Ishikawa (cell line): Measurements from ENCODE around the gene BICRA.

Experiments used
- CEBPB ChIP-seq: IDR thresholded peaks from 2 replicates; pipeline ENCODE4 v1.6.1; 2012
- CREB1 ChIP-seq: IDR thresholded peaks from 2 replicates; pipeline ENCODE4 v1.6.1; 2012; ENCODE audit warnings: low read depth
- EGR1 ChIP-seq: IDR thresholded peaks from 2 replicates; pipeline ENCODE4 v1.6.1; 2012
- EP300 ChIP-seq: IDR thresholded peaks from 2 replicates; pipeline ENCODE4 v1.6.1; 2012; ENCODE audit warnings: borderline replicate concordance
- FOXM1 ChIP-seq: IDR thresholded peaks from 2 replicates; pipeline ENCODE4 v1.6.1; 2012; ENCODE audit warnings: low read depth, borderline replicate concordance
- MAX ChIP-seq: IDR thresholded peaks from 2 replicates; pipeline ENCODE4 v1.6.1; 2012
- NFIC ChIP-seq: IDR thresholded peaks from 2 replicates; pipeline ENCODE4 v1.6.1; 2012
- RAD21 ChIP-seq: IDR thresholded peaks from 2 replicates; pipeline ENCODE4 v1.6.1; 2012; ENCODE audit warnings: low read depth
- TAF1 ChIP-seq: IDR thresholded peaks from 2 replicates; pipeline ENCODE4 v1.6.1; 2012; ENCODE audit warnings: low read depth, mild to moderate bottlenecking
- TCF12 ChIP-seq: IDR thresholded peaks from 2 replicates; pipeline ENCODE4 v1.6.1; 2012; ENCODE audit warnings: low read depth
- TEAD4 ChIP-seq: IDR thresholded peaks from 2 replicates; pipeline ENCODE4 v1.6.1; 2012
- YY1 ChIP-seq: IDR thresholded peaks from 2 replicates; pipeline ENCODE4 v1.6.1; 2012; ENCODE audit warnings: low read depth
- ZBTB7A ChIP-seq: IDR thresholded peaks from 2 replicates; pipeline ENCODE4 v1.6.1; 2012; ENCODE audit warnings: low read depth
- TF ChIP-seq, protein P1 (sequence below): IDR thresholded peaks from 2 replicates; pipeline ENCODE4 v1.6.1; 2012
- TF ChIP-seq, protein P2 (sequence below): IDR thresholded peaks from 2 replicates; pipeline ENCODE4 v1.6.1; 2012; ENCODE audit warnings: low read depth, mild to moderate bottlenecking

BICRA gene

GRCh38 chr19:47686679-47687450, 77.9 kb downstream of the BICRA start:
- no peak for TF ChIP-seq TAF1
- TF ChIP-seq, protein P1, sequence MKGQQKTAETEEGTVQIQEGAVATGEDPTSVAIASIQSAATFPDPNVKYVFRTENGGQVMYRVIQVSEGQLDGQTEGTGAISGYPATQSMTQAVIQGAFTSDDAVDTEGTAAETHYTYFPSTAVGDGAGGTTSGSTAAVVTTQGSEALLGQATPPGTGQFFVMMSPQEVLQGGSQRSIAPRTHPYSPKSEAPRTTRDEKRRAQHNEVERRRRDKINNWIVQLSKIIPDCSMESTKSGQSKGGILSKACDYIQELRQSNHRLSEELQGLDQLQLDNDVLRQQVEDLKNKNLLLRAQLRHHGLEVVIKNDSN: no peak

GRCh38 chr19:47687906-47688305, 79.0 kb downstream of the BICRA start:
- TF ChIP-seq FOXM1 (no peak), CEBPB (no peak), TEAD4 (no peak), RAD21 (no peak), EGR1 (no peak), ZBTB7A (no peak), EP300 (no peak), TAF1 (no peak), CREB1 (no peak), MAX (no peak), YY1 (no peak), TCF12 (no peak), NFIC (no peak)
- TF ChIP-seq, protein P1: no peak
- TF ChIP-seq, protein P2, sequence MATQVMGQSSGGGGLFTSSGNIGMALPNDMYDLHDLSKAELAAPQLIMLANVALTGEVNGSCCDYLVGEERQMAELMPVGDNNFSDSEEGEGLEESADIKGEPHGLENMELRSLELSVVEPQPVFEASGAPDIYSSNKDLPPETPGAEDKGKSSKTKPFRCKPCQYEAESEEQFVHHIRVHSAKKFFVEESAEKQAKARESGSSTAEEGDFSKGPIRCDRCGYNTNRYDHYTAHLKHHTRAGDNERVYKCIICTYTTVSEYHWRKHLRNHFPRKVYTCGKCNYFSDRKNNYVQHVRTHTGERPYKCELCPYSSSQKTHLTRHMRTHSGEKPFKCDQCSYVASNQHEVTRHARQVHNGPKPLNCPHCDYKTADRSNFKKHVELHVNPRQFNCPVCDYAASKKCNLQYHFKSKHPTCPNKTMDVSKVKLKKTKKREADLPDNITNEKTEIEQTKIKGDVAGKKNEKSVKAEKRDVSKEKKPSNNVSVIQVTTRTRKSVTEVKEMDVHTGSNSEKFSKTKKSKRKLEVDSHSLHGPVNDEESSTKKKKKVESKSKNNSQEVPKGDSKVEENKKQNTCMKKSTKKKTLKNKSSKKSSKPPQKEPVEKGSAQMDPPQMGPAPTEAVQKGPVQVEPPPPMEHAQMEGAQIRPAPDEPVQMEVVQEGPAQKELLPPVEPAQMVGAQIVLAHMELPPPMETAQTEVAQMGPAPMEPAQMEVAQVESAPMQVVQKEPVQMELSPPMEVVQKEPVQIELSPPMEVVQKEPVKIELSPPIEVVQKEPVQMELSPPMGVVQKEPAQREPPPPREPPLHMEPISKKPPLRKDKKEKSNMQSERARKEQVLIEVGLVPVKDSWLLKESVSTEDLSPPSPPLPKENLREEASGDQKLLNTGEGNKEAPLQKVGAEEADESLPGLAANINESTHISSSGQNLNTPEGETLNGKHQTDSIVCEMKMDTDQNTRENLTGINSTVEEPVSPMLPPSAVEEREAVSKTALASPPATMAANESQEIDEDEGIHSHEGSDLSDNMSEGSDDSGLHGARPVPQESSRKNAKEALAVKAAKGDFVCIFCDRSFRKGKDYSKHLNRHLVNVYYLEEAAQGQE: no peak

DNA sequence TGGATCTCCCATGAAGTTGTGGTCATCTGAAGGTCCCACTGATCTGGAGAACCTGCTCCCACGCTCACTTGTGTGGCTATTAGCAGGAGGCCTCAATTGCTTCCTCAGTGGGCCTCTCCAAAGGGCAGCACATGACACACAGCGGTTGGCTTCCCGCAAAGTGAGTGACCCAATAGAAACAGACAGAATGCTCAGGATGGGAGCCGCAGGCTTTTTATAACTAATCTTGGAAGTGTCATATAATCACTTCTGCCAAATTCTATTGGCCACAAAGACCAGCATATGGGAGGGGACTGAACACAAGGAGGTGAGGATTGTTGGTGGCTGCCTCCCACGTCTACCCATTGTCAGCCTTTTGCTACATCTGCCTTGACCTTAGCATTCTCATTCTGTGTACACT, 82.2 kb downstream of the BICRA start:
- TF ChIP-seq TEAD4: no peak
- TF ChIP-seq, protein P2: no peak
- TF ChIP-seq CEBPB: no peak
- TF ChIP-seq YY1: no peak
- TF ChIP-seq, protein P1: no peak
- no peak for TF ChIP-seq ZBTB7A
- TF ChIP-seq EGR1: no peak
- no peak for TF ChIP-seq TCF12
- no peak for TF ChIP-seq EP300
- no peak for TF ChIP-seq NFIC
- TF ChIP-seq TAF1: no peak
- TF ChIP-seq CREB1: no peak
- no peak for TF ChIP-seq MAX
- no peak for TF ChIP-seq FOXM1
- TF ChIP-seq RAD21: no peak

- TF ChIP-seq ZBTB7A (no peak), CREB1 (no peak), CEBPB (no peak), TEAD4 (no peak), MAX (no peak), FOXM1 (no peak), YY1 (no peak), EGR1 (no peak), NFIC (no peak), RAD21 (no peak), TAF1 (no peak), EP300 (no peak), TCF12 (no peak)
- TF ChIP-seq, protein P1: no peak
- TF ChIP-seq, protein P2: no peak
Observed at GRCh38 chr19:47691782-47692181, 82.8 kb downstream of the BICRA start.
